ENCODE measurements around the gene TFEC. TPM values are rescaled to one million over a fixed set of nuclear protein-coding genes. Genes with fewer than 3 reads are reported as not detected.
"Not testable (repeated sequence)": the region's sequence is repeated elsewhere in the genome, so short reads cannot be mapped to it uniquely, and the experiment has no call there.

Gene TFEC, protein sequence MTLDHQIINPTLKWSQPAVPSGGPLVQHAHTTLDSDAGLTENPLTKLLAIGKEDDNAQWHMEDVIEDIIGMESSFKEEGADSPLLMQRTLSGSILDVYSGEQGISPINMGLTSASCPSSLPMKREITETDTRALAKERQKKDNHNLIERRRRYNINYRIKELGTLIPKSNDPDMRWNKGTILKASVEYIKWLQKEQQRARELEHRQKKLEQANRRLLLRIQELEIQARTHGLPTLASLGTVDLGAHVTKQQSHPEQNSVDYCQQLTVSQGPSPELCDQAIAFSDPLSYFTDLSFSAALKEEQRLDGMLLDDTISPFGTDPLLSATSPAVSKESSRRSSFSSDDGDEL
- 10 to 100 TPM; 29.9 to 34.3 (median 31.1) TPM for polyA plus RNA-seq (ENCODE audit: insufficient read length in 3 of 3)

DNA sequence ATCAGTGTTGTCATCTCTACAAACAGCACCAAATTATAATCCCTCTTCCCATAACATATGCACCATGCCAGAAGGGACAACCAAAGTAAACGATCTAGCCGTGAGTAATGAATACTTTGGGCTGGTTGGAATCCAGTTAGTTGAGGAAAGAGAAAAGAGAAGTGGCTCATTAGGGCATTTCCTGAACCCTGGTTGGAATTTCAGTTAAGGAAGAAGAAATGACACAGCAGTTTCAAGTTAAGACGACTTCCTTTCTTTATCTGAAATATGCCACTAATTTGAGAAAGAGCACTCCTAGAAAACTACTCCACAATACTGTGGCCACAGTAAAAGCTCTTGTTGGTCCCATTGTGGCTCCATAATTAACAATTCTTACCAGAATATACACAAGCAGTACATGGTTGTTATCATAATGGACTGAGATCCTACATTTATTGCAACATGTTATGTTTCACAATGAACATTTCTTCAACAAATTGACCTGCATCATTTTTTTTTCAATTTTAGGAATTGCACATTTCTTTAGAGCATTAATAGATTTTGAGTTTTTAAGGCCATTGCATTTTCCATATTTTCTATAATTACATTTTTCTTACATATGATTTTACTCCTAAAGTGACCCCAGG is at the start of gene TFEC:
Gene TFEC (minus strand): TSS at position 113 of the 626 bp plus-strand sequence. CDS start 46,322 bp downstream, outside the sequence.
- no peak for DNase-seq (ENCODE audit: low read depth in 3 of 3, low spot score in 2 of 3)

DNA sequence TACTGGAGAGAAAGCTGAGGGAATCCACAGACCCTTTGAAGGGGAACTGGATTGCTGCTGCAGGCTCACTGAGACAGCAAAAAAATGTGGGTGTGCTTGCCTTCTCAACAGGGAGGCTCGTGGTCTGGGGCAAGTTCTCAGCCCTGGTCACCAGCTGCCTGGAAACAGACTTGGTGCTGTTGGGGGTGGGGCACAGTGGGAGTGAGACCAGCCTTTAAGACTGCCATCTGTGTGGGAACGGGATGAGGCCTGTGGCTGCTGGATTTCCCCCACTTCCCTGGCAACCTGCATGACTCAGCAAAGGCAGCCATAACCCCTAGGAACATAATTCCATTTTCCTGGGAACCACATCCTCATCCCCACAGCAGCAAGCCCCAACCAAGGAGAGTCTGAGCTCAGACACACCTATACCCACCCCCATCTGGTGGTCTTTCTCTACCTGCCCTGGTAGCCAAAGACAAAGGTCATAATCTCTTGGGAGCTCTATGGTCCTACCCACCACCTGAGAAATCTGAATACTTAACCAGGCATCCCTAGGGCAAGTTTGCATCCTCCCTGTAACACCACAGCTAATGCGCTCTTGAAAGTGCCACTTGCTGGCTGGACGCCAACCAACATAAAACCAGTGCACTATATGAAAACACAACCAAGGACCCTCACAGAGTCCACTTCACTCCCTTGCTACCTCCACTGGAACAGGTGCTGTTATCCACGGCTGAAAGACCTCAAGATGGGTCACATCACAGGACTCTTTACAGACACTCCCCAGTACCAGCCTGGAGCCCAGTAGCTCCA is 45.0 kb upstream of the TFEC start:
- DNase-seq (ENCODE audit: low read depth in 3 of 3, low spot score in 2 of 3): no peak

GRCh38 chr7:116071629-116072028 is 41.1 kb upstream of the TFEC start:
- DNase-seq (ENCODE audit: low read depth in 3 of 3, low spot score in 2 of 3): no peak

- no peak for DNase-seq (ENCODE audit: low read depth in 3 of 3, low spot score in 2 of 3)
Observed at GRCh38 chr7:116064179-116064578, 33.6 kb upstream of the TFEC start.

DNA sequence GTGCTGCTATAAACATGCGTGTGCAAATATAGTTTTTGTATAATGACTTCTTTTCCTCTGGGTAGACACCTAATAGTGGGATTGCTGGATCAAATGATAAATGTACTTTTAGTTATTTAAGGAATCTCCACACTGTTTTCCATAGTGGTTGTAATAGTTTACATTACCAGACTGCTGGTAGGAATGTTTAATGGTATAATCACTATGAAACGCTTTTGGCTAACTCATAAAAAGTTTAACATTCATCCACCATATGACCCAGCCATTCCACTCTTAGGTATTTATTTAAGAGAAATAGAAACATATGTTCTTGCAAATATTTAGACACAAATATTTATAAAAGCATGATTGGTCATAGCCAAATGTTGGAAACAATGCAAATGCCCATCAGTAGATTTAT is 32.1 kb upstream of the TFEC start:
- DNase-seq (ENCODE audit: low read depth in 3 of 3, low spot score in 2 of 3): no peak

GRCh38 chr7:116052006-116052405 is 21.4 kb upstream of the TFEC start:
- no peak for DNase-seq (ENCODE audit: low read depth in 3 of 3, low spot score in 2 of 3)

DNA sequence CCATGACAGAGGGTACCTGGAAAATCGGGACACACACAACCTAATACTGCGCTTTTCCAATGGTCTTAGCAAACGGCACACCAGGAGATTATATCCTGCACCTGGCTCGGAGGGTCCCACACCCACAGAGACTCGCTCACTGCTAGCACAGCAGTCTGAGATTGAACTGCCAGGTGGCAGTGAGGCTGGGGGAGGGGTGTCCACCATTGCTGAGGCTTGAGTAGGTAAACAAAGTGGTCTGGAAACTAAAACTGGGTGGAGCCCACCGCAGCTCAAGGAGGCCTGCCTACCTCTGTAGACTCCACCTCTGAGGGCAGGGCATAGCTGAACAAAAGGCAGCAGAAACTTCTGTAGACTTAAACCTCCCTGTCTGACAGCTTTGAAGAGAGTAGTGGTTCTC is 16.7 kb upstream of the TFEC start:
- DNase-seq (ENCODE audit: low read depth in 3 of 3, low spot score in 2 of 3): not testable (repeated sequence)

DNA sequence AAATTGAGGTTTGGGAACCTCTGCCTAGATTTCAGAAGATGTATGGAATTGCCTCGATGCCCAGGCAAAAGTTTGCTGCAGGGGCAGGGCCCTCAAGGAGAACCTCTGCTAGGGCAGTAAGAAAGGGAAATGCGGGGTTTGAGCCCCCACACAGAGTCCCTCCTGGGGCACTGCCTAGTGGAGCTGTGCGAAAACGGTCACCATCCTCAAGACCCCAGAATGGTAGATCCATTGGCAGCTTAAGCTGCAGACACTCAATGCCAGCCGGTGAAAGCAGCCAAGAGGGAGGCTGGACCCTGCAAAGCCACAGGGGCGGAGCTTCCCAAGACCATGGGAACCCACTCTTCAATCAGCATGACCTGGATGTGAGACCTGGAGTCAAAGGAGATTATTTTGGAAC is 15.0 kb upstream of the TFEC start:
- DNase-seq (ENCODE audit: low read depth in 3 of 3, low spot score in 2 of 3): no peak

DNA sequence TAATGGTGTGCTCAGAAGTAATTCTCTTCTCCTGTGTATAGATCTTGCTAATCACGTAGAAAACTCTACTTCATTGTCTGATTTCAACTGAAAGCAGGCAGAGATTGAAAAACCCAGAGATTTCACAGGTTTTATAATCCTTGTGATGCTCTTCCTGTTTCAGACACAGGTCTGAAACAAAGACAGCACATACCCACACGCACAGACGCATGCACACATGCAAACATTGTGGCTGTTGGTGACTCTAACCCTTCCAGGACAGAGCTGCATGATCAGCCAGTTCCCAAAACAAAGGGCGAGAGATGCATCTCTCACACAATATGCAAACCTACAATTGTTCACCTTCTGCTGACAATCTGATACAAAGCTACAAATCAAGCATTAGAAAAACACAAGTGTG is 11.1 kb upstream of the TFEC start:
- DNase-seq (ENCODE audit: low read depth in 3 of 3, low spot score in 2 of 3): no peak

- no peak for DNase-seq (ENCODE audit: low read depth in 3 of 3, low spot score in 2 of 3)
Observed at GRCh38 chr7:116037401-116037800, 6.8 kb upstream of the TFEC start.

DNA sequence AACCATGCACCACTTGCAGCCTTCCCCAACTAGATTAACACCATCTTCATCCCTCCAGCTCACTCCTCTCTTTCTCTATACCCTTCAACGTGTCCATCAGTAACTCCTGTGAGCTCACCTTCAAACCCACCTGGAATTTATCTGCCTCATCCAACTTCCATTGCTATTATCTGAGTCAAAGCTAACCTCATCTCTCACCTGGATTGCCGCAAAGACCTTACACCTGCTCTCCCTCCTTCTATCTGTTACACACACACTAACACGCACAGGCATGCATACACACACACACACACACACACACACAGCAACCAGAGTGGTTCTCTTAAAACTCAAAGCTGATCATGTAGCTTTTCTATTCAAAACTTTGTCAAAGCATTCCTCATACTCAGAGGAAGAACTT is 3.8 kb upstream of the TFEC start:
- no peak for DNase-seq (ENCODE audit: low read depth in 3 of 3, low spot score in 2 of 3)

GRCh38 chr7:116032886-116033285 is 2.3 kb upstream of the TFEC start:
- no peak for DNase-seq (ENCODE audit: low read depth in 3 of 3, low spot score in 2 of 3)

- no peak for DNase-seq (ENCODE audit: low read depth in 3 of 3, low spot score in 2 of 3)
Observed at GRCh38 chr7:116028787-116029186, 1.8 kb downstream of the TFEC start.

GRCh38 chr7:116027786-116028185 is 2.8 kb downstream of the TFEC start:
- no peak for DNase-seq (ENCODE audit: low read depth in 3 of 3, low spot score in 2 of 3)

- no peak for DNase-seq (ENCODE audit: low read depth in 3 of 3, low spot score in 2 of 3)
Observed at GRCh38 chr7:116024826-116025809, 5.4 kb downstream of the TFEC start.

- DNase-seq (ENCODE audit: low read depth in 3 of 3, low spot score in 2 of 3): peak in 2 of 3 donors; percentile 18 to 27
Observed at GRCh38 chr7:116021237-116021636, 9.3 kb downstream of the TFEC start.

DNA sequence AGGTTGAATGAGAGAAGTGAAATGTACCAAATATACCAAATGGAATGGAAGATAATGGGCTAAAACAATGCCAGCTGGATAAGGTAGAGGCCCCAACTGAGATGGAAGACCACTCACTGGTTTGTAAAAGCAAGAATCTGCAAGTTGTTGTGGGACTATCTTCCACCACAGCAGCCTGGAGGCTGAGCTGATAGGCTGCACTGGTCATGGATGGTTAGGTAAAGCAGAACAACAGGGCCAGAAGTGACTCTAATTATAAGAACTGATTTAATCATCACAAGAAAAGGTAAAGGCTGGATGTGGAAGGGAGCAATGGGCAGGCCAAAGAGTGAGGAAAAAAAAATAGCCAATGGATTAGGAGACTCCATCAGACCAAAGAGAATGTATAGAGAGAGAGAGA is 11.8 kb downstream of the TFEC start:
- no peak for DNase-seq (ENCODE audit: low read depth in 3 of 3, low spot score in 2 of 3)

DNA sequence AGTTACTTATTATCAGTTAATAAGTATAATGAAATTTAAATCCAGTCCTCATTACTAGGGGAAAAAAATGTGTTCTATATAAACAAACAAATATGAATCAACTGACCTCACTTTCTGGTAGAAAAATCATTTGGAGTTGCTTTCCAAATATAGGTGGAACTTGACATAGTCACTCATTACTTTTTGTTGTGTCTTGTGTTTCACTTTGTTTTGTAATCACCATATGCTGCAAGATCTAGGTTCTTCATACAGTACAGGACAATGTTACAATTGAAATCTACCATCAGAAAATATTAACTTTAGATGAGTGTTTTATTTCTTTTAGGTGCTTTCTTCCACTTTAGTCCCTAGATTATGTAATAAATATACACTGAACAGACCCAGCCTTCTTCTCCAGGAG is 16.9 kb downstream of the TFEC start:
- no peak for DNase-seq (ENCODE audit: low read depth in 3 of 3, low spot score in 2 of 3)

DNA sequence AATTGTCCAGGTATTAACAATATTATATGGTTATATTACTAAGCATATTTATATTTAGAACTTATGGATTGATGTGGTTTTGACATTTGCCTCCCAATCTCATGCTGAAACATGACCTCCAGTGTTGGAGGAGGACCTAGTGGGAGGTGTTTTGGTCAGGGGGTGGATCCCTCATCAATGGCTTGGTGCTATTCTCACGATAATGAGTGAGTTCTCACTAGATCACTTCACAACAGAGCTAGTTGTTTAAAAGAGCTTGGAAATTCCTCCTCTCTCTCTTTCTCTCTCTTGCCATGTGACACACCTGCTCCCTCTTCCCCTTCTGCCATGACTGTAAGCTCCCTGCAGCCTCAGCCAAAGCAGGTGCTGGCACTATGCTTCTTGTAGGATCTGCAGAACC is 19.0 kb downstream of the TFEC start:
- DNase-seq (ENCODE audit: low read depth in 3 of 3, low spot score in 2 of 3): no peak

DNA sequence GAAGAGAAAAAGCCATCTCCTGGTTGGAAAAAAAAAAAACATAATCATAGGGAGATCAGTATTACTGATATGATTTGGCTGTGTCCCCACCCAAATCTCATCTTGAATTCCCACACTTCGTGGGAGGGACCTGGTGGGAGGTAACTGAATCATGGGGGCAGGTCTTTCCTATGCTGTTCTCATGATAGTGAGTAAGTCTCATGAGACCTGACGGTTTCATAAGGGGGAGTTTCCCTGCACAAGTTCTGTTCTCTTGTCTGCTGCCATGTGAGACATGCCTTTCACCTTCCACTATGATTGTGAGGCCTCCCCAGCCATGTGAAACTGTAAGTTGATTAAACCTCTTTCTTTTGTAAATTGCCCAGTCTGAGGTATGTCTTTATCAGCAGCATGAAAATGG is 25.8 kb downstream of the TFEC start:
- not testable (repeated sequence) for DNase-seq (ENCODE audit: low read depth in 3 of 3, low spot score in 2 of 3)
